ENCODE measurements around the gene NFATC4. TPM values are rescaled to one million over a fixed set of nuclear protein-coding genes. Genes with fewer than 3 reads are reported as not detected.
A peak's percentile ranks its signal among the peaks of the same experiment; 100 is the strongest.

NFATC4 gene
- total and polyA plus RNA-seq, 2 of the 4 experiments (the other 2 are of a cell fraction): 15.6 to 35.8 TPM

GRCh38 chr14:24368562-24369252 is 723 bp downstream of the NFATC4 start:
- CTCF ChIA-PET: no interaction called here
- dilution Hi-C loops (cut with HindIII; ENCODE audit: low sequenced_read_pairs, unreplicated experiment): no loop called here

More at GRCh38 chr14:24368562-24369252, 723 bp downstream of the NFATC4 start:
- no peaks in the 10 kb centered on the region for H3K27me3 ChIP-seq (ENCODE audit: control insufficient read depth, insufficient read depth, low read length)
- in situ Hi-C loops (cut with MboI; ENCODE audit: low sequenced_read_pairs) (loop anchor here (10.0 kb wide), 1 partner anchor 66 kb away; no protein-coding TSS in a partner anchor), intact Hi-C loops (cut with micrococcal nuclease) (no loop called here)
- peak overlapping the region; percentile 75 for H3K4me2 ChIP-seq (ENCODE audit: low read depth, low read length)
- H3K9ac ChIP-seq (ENCODE audit: low read depth, low read length): peak overlapping the region; percentile 94
- peak overlapping the region; percentile 88 for H3K56ac ChIP-seq (ENCODE audit: extremely low read depth, insufficient read depth, low read length)
- TF ChIP-seq MAZ (IDR thresholded peaks at IDR 0.05; ENCODE audit: borderline replicate concordance, low read depth, low read length) (peak; percentile 93), CHD1 (IDR thresholded peaks at IDR 0.05; ENCODE audit: low read depth, low read length) (no peak), CTCF (conservative IDR thresholded peaks at IDR 0.05; ENCODE audit: low read depth, low read length) (0 out of 2 replicates have a peak, but pooled peaks have one; percentile 10), POLR2A (IDR thresholded peaks at IDR 0.05; ENCODE audit: low read depth, low read length) (peak; percentile 82), RAD21 (IDR thresholded peaks at IDR 0.05; ENCODE audit: low read length) (no peak), BHLHE40 (IDR thresholded peaks at IDR 0.05; ENCODE audit: low read depth, low read length) (peak; percentile 24; the same call in 1 of the 2 replicates), MXI1 (IDR thresholded peaks at IDR 0.05; ENCODE audit: borderline replicate concordance, low read depth, low read length) (0 out of 2 replicates have a peak, but pooled peaks have one; percentile 41)
- peak overlapping the region; percentile 1; the same call in 1 of the 2 replicates for H3K23ac ChIP-seq (ENCODE audit: low read depth, low read length)
- H2AK5ac ChIP-seq (ENCODE audit: low read depth, low read length): peak overlapping the region; percentile 97
- POLR2A ChIA-PET (ENCODE audit: unreplicated experiment): no interaction called here
- H2BK5ac ChIP-seq (ENCODE audit: low read depth, low read length, poor library complexity, severe bottlenecking): peak overlapping the region; percentile 71
- peaks cover 29% of the 10 kb centered on the region for H3K36me3 ChIP-seq (ENCODE audit: control insufficient read depth, insufficient read depth, low read length)
- peak overlapping the region; percentile 91; the same call in 1 of the 3 replicates for H2BK15ac ChIP-seq (ENCODE audit: low read depth, low read length)
- H4K8ac ChIP-seq (ENCODE audit: low read depth in 2 of 2, low read length in 2 of 2): peak overlapping the region; percentile 86 to 88
- H3K4me1 ChIP-seq (ENCODE audit: control insufficient read depth, insufficient read depth, low read length): peaks cover 12% of the 10 kb centered on the region
- peak overlapping the region; percentile 66 for H4K5ac ChIP-seq (ENCODE audit: low read depth, low read length)
- H2BK120ac ChIP-seq (ENCODE audit: low read depth, low read length): peak overlapping the region; percentile 64
- peak overlapping the region; percentile 86 for H3K4me3 ChIP-seq (ENCODE audit: insufficient read depth, low read depth, low read length)
- BruUV-seq (replicated peaks): no TSS peak
- H2AK9ac ChIP-seq (replicated peaks; ENCODE audit: low read depth, low read length, poor library complexity): peak overlapping the region; percentile 97
- peak overlapping the region; percentile 33 for H2BK20ac ChIP-seq (ENCODE audit: low read depth, low read length)
- no peaks in the 10 kb centered on the region for H3K9me3 ChIP-seq (ENCODE audit: control insufficient read depth, insufficient read depth, low read length)
- H3K18ac ChIP-seq (ENCODE audit: low read depth, low read length): peak overlapping the region; percentile 74
- H4K20me1 ChIP-seq (ENCODE audit: insufficient read depth, low read length): peaks cover 4% of the 10 kb centered on the region
- ATAC-seq (ENCODE audit: low read depth) (peak; percentile 19), DNase-seq (peak; percentile 74)
- peaks cover 6 to 28% of the 10 kb centered on the region in 2 experiments; a peak in 3 of 4 replicates for H3K79me1 ChIP-seq (ENCODE audit: low read depth in 1 of 2, low read length in 2 of 2)
- peaks cover 9% of the 10 kb centered on the region for H3K9me1 ChIP-seq (ENCODE audit: insufficient read depth, low read length)
- 13% methylated on average over 3 of the region's 52 CpGs; no CpG with 5 or more reads in 1 of the 2 experiments for WGBS, 2 experiments (ENCODE audit: extremely low coverage in 2 of 2, insufficient read length in 1 of 2)
- peak overlapping the region; percentile 89 for H3K4ac ChIP-seq (ENCODE audit: low read depth, low read length)
- H3K27ac ChIP-seq (ENCODE audit: insufficient read depth, low read length): peak overlapping the region; percentile 94
- peak overlapping the region; percentile 76 for H3K14ac ChIP-seq (replicated peaks; ENCODE audit: low read depth, low read length)
- H4K91ac ChIP-seq (ENCODE audit: insufficient read depth, low read depth, low read length): peak overlapping the region; percentile 86
- H2AFZ ChIP-seq (replicated peaks; ENCODE audit: low read length, poor library complexity): peak overlapping the region; percentile 89

Measured in IMR-90 (cell line).